GM19468 (cell line): ENCODE results near the gene GRIK2.

Source experiments
- ATAC-seq: cut with Tn5 transposase; IDR thresholded peaks from one replicate; pipeline ENCODE4 v1.9.1; 2021; ENCODE audit warnings: mild to moderate bottlenecking, moderate library complexity, moderate number of reproducible peaks; ENCODE audit not compliant: unreplicated experiment; ENCODE audit errors: extremely low read depth

GRIK2 gene

GRCh38 chr6:101830501-101831031, 437.1 kb downstream of the GRIK2 start:
- no peak for ATAC-seq

GRCh38 chr6:101832371-101832770, 438.9 kb downstream of the GRIK2 start:
- ATAC-seq, result no peak

DNA sequence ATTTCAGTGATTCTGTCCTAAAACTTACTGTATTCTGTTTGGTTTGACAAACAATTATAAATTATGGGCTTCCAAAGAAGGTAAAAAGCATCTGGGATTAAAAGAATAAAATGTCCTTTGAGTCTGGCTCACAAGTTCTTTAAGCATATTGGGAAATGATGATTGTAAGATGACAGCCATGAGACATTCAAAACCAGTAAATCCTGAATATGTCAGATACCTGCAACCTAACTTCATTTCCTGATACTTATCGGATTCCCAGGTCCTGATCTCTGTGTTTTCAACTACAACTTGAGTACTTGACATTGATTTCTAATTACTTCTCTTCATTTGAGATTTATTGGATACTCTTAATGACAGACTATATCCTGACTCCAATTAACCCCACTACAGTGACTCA, 446.6 kb downstream of the GRIK2 start:
- no peak for ATAC-seq

GRCh38 chr6:101845172-101845571, 451.7 kb downstream of the GRIK2 start:
- ATAC-seq, result no peak

GRCh38 chr6:101845621-101846020, 452.1 kb downstream of the GRIK2 start:
- ATAC-seq, result peak; percentile 60

DNA sequence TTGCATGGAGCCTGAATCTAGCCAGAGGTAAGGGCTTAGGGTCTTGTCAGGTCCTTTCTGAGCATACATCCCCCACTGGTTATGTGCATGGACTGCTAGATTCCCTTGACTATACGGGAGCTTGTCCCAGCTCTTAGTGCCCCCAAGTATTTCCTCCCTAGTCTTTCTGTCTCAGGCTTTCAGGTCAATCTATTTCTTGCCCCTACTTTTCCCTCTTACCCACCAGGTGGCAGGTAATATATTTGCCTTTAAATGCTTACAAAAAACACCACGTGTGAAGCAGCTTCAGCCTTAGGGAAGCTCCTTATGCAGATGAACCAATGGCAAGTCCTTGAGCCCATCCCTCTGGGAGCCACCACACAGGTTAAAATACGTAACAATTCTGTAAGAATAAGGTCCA, 454.2 kb downstream of the GRIK2 start:
- ATAC-seq, result no peak

GRCh38 chr6:101851911-101852310, 458.4 kb downstream of the GRIK2 start:
- no peak for ATAC-seq

- ATAC-seq, result no peak
Measured at GRCh38 chr6:101853231-101854085, 459.9 kb downstream of the GRIK2 start.

DNA sequence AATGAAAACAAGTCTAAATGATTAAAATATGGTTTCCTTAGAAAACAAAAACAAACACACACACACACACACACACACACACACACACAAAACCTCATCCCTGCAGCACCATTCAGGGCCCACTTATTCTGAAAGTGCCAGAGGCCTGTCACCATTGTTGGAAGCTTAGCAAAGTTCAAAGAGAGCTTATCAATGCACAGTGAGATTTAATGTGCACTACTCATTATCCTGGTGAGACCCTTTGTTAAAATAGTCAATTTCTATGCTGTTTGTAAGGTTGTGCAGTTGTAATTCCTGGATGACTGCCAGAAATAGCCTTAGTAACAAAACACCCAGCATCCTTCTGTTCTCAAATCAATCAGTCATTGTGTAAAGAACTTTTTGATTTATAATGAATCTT, 482.9 kb downstream of the GRIK2 start:
- ATAC-seq, result no peak

GRCh38 chr6:101878554-101879276, 485.2 kb downstream of the GRIK2 start:
- no peak for ATAC-seq

DNA sequence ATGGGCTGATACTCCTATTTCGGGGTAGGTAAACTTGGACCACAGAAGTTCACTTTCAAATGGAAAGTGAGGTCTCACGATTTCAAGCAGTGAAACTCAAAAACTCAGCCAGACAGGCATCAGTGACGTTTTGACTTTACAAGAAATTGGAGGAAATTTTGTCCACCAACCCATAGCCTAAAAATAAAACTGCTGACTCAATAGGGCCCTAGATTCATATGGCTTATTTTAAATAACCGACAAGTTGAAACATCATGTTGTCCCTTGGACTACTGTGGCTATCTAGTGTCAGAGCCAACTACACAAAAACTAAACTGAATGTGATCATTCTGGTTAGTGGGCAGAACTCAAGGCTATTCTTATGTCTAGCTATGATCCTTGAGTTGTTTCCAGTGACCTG, 486.3 kb downstream of the GRIK2 start:
- ATAC-seq, result no peak

DNA sequence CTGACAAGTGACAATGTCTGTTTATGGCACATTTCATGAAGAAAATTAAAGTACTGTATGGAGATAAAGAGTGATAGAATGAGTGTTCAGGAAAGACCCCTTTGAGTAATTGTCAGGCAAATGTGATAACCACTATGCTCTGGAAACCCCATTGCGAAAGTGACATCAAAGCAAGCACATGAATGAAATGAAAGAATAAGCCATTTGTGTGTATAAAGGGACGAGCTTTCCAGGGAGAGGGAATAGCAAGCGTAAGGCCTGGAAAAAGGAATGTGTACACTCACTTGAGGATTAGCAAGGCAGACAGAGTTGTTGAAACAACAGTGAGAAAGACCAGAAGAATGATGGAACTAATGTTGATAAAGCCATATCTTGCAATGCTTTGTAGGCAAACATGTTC, 490.0 kb downstream of the GRIK2 start:
- ATAC-seq, result no peak

DNA sequence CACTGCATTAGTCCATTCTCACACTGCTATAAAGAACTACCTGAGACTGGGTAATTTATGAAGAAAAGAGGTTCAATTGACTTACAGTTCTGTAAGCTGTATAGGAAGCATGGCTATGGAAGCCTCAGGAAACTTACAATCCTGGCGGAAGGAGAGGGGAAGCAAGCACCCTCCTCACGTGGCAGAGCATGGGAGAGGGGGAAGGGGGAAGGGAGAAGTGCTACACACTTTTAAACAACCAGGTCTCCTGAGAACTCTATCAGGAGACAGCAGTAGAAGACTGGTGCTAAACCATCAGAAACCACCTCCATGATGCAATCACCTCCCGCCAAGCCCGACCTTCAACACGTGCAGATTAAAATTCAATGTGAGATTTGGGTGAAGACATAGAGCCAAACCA, 494.0 kb downstream of the GRIK2 start:
- ATAC-seq, result no peak

DNA sequence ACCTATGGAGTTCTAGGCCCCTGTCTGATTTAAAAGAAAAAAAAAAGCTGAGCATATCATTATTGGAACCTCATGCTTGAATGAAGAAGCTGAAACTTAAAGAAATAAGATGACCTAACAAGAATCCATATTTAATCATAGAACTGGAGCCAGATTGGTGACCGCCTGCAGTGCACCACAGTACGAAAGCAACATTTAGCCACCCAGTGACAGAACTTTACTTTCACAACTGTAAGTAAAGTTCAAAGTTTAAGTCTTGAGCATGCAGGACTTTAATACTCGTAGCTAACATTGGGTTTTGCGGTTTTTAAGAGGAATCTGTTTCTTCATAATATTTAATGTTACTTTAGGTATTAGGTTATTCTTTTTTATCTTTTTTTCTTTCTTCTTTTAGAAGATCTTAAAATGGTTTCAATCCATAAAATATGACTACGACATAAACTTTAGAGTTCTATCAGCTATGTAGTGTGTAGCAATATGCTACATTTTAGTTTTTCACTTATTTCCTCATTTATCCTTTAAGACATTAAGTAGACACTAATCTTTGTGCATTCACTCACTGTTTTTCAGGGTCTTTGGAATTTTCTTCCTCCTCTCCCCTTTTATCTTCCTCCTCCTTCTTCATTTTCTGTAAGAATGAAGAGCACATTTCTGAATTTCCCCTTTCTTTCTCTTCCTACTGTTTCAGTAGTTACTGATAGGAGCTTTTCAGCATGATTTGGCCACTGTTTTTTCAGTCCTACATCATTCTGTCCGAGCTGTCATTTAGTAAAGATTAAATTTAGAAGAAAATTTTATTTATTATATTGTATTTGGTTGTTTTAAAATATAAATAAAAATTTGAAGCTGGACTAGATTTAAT, 514.1 kb downstream of the GRIK2 start:
- no peak for ATAC-seq

DNA sequence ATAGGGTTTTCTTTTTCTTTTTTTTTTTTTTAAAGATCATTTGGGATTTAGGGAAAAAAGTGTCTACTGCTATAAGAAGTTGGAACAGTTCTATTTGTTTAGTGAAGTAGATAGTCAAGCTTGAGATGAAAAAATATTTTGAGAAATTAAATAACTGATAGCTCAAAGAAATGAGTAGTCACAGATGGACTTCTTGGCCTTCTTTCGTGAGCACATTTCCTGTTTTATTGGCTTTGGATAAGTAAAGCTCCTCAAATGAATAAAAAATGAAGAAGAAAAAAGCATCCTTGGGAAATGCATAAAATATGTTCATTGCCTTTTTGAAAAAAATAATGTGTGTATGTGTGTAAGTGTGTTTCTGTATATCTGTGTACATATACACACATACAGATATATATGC, 515.9 kb downstream of the GRIK2 start:
- no peak for ATAC-seq

DNA sequence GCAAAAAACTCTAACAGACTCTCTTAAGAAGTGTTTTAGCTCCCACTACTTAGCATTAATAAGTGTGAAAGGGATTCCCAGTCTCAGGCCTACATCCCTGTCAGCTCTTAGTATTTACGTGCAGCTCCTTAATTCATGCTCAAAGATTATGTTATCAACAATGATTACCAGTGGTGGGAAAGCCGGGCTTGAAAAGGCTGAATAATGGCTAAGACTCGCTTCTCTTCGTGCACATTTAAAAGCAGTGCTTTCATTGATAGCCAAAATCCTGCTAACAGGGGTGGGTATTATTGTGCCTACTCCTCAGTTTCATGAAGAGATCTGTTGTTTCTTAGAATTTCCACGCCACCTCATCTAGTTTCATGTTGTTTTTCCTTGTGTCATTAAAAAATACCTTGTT, 518.8 kb downstream of the GRIK2 start:
- ATAC-seq, result no peak

DNA sequence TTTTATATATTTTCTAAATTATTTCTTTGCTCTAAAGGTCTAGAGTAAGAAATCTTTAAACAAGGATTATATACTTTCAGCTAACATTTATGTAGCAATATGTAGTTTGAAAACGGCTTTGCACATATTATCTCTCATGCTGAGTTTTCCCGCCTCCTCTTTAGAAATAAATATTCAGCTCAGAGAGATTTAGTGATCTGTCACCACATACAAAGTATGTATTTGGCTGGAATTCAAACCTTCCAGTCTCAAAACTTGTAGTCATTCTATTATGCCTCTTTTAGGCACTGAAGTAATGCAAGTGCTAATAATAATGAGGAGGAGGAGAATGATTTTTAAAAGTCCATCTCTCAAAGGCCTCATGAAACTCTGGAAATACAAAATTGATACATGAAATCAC, 525.0 kb downstream of the GRIK2 start:
- ATAC-seq, result no peak

DNA sequence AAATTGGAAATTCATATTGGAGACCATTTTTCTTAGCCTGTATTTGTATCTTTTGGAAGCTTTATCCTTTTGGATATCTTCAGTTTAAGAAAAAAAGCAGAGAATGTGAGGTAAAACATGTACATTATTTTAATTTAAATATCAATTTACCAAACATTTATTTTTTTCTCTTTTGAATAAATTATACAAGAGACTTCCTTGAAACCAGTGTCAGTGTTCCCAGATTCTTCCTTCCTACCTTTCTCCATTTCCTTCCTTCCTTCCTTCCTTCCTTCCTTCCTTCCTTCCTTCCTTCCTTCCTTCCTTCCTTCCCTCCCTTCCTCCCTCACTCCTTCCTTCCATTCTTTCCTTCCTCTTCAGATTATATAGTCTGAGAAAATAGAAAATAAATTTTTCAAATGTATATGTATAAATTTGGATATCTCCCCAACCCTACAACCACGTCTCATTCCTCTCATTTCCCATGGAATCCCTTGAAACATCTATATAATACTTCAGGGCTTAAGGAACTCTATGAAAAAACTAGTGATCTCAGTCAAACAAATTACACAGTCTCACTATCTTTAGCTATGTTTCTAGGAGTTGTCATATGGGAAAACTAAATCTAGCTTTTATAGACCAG, 528.4 kb downstream of the GRIK2 start:
- ATAC-seq, result no peak

- no peak for ATAC-seq
Measured at GRCh38 chr6:101926149-101926925, 532.8 kb downstream of the GRIK2 start.
